Suprapubic skin (tissue), 4 donors: ENCODE data around the gene ADAMTS16.

Source experiments
- EP300 ChIP-seq: sonication (generic); formaldehyde crosslinking; IDR thresholded peaks from one replicate; pipeline ENCODE4 v1.6.1; 2017; ENCODE audit warnings: antibody characterized with exemption
- POLR2A ChIP-seq, 2 donors: fragments of 450-650 bp; IDR thresholded peaks; one replicate each; pipeline ENCODE4 v1.6.1; 2017; ENCODE audit warnings: antibody characterized with exemption in 2 of 2, mild to moderate bottlenecking in 2 of 2, moderate library complexity in 2 of 2
- POLR2AphosphoS5 ChIP-seq, 3 donors: sonication (generic); formaldehyde crosslinking; IDR thresholded peaks; one replicate each; pipeline ENCODE4 v1.6.1; 2017; ENCODE audit warnings: antibody characterized with exemption in 3 of 3
- TF ChIP-seq, protein P1 (sequence below), 2 donors: fragments of 200-600 bp in 1 of 2; fragments of 450-650 bp in 1 of 2; sonication (generic) in 1 of 2; IDR thresholded peaks; one replicate each; pipeline ENCODE4 v1.5.1; 2016 to 2019; ENCODE audit warnings: antibody characterized with exemption in 2 of 2, mild to moderate bottlenecking in 1 of 2, moderate library complexity in 1 of 2

- TF ChIP-seq POLR2A (IDR thresholded peaks at IDR 0.05) (no peak), EP300 (no peak), POLR2AphosphoS5 (IDR thresholded peaks at IDR 0.05) (no peak)
- TF ChIP-seq, protein P1, sequence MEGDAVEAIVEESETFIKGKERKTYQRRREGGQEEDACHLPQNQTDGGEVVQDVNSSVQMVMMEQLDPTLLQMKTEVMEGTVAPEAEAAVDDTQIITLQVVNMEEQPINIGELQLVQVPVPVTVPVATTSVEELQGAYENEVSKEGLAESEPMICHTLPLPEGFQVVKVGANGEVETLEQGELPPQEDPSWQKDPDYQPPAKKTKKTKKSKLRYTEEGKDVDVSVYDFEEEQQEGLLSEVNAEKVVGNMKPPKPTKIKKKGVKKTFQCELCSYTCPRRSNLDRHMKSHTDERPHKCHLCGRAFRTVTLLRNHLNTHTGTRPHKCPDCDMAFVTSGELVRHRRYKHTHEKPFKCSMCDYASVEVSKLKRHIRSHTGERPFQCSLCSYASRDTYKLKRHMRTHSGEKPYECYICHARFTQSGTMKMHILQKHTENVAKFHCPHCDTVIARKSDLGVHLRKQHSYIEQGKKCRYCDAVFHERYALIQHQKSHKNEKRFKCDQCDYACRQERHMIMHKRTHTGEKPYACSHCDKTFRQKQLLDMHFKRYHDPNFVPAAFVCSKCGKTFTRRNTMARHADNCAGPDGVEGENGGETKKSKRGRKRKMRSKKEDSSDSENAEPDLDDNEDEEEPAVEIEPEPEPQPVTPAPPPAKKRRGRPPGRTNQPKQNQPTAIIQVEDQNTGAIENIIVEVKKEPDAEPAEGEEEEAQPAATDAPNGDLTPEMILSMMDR (IDR thresholded peaks at IDR 0.05), result no peak
These were observed 187.0 kb downstream of the ADAMTS16 start for GRCh38 chr5:5327126-5327525.
